Breast epithelium (tissue), 3 donors: Measurements from ENCODE around the gene C1orf185.

ENCODE experiments used
- CTCF ChIP-seq, 3 donors: fragments of 450-650 bp; IDR thresholded peaks; one replicate each; pipeline ENCODE4 v1.5.1; 2016 to 2017; ENCODE audit warnings: antibody characterized with exemption in 3 of 3, mild to moderate bottlenecking in 3 of 3, moderate library complexity in 3 of 3
- POLR2A ChIP-seq: fragments of 450-650 bp; IDR thresholded peaks from one replicate; pipeline ENCODE4 v1.6.1; 2016; ENCODE audit warnings: antibody characterized with exemption, mild to moderate bottlenecking, moderate library complexity

GRCh38 chr1:51188230-51188629 lies 86.2 kb downstream of the C1orf185 start:
- TF ChIP-seq CTCF (IDR thresholded peaks at IDR 0.05) (no peak), POLR2A (no peak)
